GM19455 (cell line): ENCODE results near the gene SMC6.

ENCODE experiments used
- ATAC-seq: cut with Tn5 transposase; IDR thresholded peaks from one replicate; pipeline ENCODE4 v1.9.1; 2021; ENCODE audit not compliant: unreplicated experiment

SMC6 gene

GRCh38 chr2:17753803-17754663 lies at the start of gene SMC6, which contains the start of gene GEN1:
Gene SMC6 (minus strand): TSS chr2:17753810. CDS start chr2:17745946, 7,864 bp downstream.
Gene GEN1 (plus strand): TSS chr2:17754138. CDS start chr2:17759944, 5,806 bp downstream.
- peak; percentile 60 for ATAC-seq

GRCh38 chr2:17800693-17801458 lies 47.3 kb upstream of the SMC6 start:
- ATAC-seq = no peak

GRCh38 chr2:17800219-17800618 lies 46.6 kb upstream of the SMC6 start:
- no peak for ATAC-seq

GRCh38 chr2:17799301-17800120 lies 45.9 kb upstream of the SMC6 start:
- no peak for ATAC-seq

GRCh38 chr2:17798338-17798737 lies 44.7 kb upstream of the SMC6 start:
- no peak for ATAC-seq

GRCh38 chr2:17795309-17795708 lies 41.7 kb upstream of the SMC6 start:
- no peak for ATAC-seq

GRCh38 chr2:17793803-17794354 lies 40.3 kb upstream of the SMC6 start:
- ATAC-seq = no peak

GRCh38 chr2:17793296-17793695 lies 39.7 kb upstream of the SMC6 start:
- no peak for ATAC-seq

- no peak for ATAC-seq
Observed at GRCh38 chr2:17792515-17792914, 38.9 kb upstream of the SMC6 start.

GRCh38 chr2:17791817-17792130 lies 38.2 kb upstream of the SMC6 start:
- ATAC-seq = no peak

- ATAC-seq = no peak
Observed at GRCh38 chr2:17791121-17791816, 37.7 kb upstream of the SMC6 start.

- no peak for ATAC-seq
Observed at GRCh38 chr2:17790536-17790935, 36.9 kb upstream of the SMC6 start.

- ATAC-seq = no peak
Observed at GRCh38 chr2:17788773-17789172, 35.2 kb upstream of the SMC6 start.

- no peak for ATAC-seq
Observed at GRCh38 chr2:17786727-17787126, 33.1 kb upstream of the SMC6 start.

- ATAC-seq = no peak
Observed at GRCh38 chr2:17781482-17781881, 27.9 kb upstream of the SMC6 start.

GRCh38 chr2:17780546-17780945 lies 26.9 kb upstream of the SMC6 start:
- ATAC-seq = no peak

GRCh38 chr2:17772532-17772931 lies 18.9 kb upstream of the SMC6 start:
- ATAC-seq = no peak

GRCh38 chr2:17771956-17772355 lies 18.3 kb upstream of the SMC6 start:
- no peak for ATAC-seq

GRCh38 chr2:17768894-17769293 lies 15.3 kb upstream of the SMC6 start:
- no peak for ATAC-seq

GRCh38 chr2:17765398-17765797 lies 11.8 kb upstream of the SMC6 start:
- ATAC-seq = no peak
